Naive thymus-derived CD4-positive, alpha-beta T cell (primary cell): ENCODE data around the gene ITGB2. TPM values are rescaled to one million over a fixed set of nuclear protein-coding genes. Genes with fewer than 3 reads are reported as not detected.
"Not testable (repeated sequence)": the region's sequence is repeated elsewhere in the genome, so short reads cannot be mapped to it uniquely, and the experiment has no call there.

ENCODE experiments used
- ATAC-seq: fragments of 150-1000 bp; cut with Tn5 transposase; 2 replicates; pipeline ENCODE4 v1.10.0; 2021; ENCODE audit warnings: mild to moderate bottlenecking, moderate library complexity
- CTCF ChIA-PET: fragments of 350-600 bp; sonication (Branson Sonifier 250); formaldehyde crosslinking; loops from one replicate; lab custom pipeline; 2021; ENCODE audit warnings: antibody characterized with exemption; lab: Charles Lee
- POLR2A ChIA-PET: fragments of 350-600 bp; sonication (Branson Sonifier 250); formaldehyde crosslinking; loops from one replicate; lab custom pipeline; 2021; ENCODE audit warnings: antibody characterized with exemption, inconsistent platforms; lab: Charles Lee
- DNase-seq, 9 donors: peaks; one replicate each; pipeline versions ENCODE4 v3.0.0 to v3.0.0-alpha.2; 2020 to 2022; ENCODE audit warnings: mixed read lengths in 1 of 9
- H3K27ac ChIP-seq: one replicate; pipeline ENCODE4 v1.7.0; 2013; ENCODE audit warnings: mild to moderate bottlenecking, low read depth, low read length, moderate library complexity
- H3K27me3 ChIP-seq, 2 donors: one replicate each; pipeline ENCODE4 v1.7.0; 2013; ENCODE audit warnings: low read length in 2 of 2, mild to moderate bottlenecking in 2 of 2, moderate library complexity in 2 of 2; ENCODE audit not compliant: control insufficient read depth in 2 of 2, insufficient read depth in 2 of 2
- H3K36me3 ChIP-seq, 3 experiments: 1 replicate in 2 of 3; 2 replicates in 1 of 3; pipeline ENCODE4 v1.7.0; 2013; ENCODE audit warnings: low read length in 3 of 3, mild to moderate bottlenecking in 3 of 3, moderate library complexity in 1 of 3; ENCODE audit not compliant: insufficient read depth in 3 of 3, control insufficient read depth in 2 of 3
- H3K4me1 ChIP-seq, 2 donors: one replicate each; pipeline ENCODE4 v1.7.0; 2013; ENCODE audit warnings: low read length in 2 of 2, mild to moderate bottlenecking in 2 of 2, moderate library complexity in 1 of 2; ENCODE audit not compliant: control insufficient read depth in 2 of 2, insufficient read depth in 2 of 2
- H3K4me3 ChIP-seq: 2 replicates; pipeline ENCODE4 v1.7.0; 2013; ENCODE audit warnings: mild to moderate bottlenecking, low read length
- H3K9me3 ChIP-seq, 3 experiments: 1 replicate in 2 of 3; 2 replicates in 1 of 3; pipeline ENCODE4 v1.7.0; 2013; ENCODE audit warnings: low read length in 3 of 3; ENCODE audit not compliant: control insufficient read depth in 2 of 3
- H3K27ac Mint-ChIP-seq, 9 donors: one replicate each; pipeline ENCODE4 v1.8.0; 2020 to 2022; ENCODE audit warnings: mixed read lengths in 9 of 9, mild to moderate bottlenecking in 8 of 9, moderate library complexity in 5 of 9, inconsistent platforms in 2 of 9
- H3K27me3 Mint-ChIP-seq, 5 donors: one replicate each; pipeline ENCODE4 v1.8.0; 2021 to 2022; ENCODE audit warnings: mixed read lengths in 5 of 5, mild to moderate bottlenecking in 1 of 5
- H3K36me3 Mint-ChIP-seq, 5 donors: one replicate each; pipeline ENCODE4 v1.8.0; 2020 to 2022; ENCODE audit warnings: mixed read lengths in 5 of 5, mild to moderate bottlenecking in 3 of 5, inconsistent platforms in 1 of 5
- H3K4me1 Mint-ChIP-seq, 7 donors: one replicate each; pipeline ENCODE4 v1.8.0; 2020 to 2022; ENCODE audit warnings: mixed read lengths in 7 of 7, mild to moderate bottlenecking in 3 of 7, inconsistent platforms in 1 of 7
- H3K4me3 Mint-ChIP-seq, 10 donors: one replicate each; pipeline ENCODE4 v1.8.0; 2020 to 2022; ENCODE audit warnings: mild to moderate bottlenecking in 10 of 10, mixed read lengths in 10 of 10, moderate library complexity in 6 of 10, inconsistent platforms in 2 of 10
- H3K9me3 Mint-ChIP-seq, 11 donors: one replicate each; pipeline ENCODE4 v1.8.0; 2020 to 2022; ENCODE audit warnings: mixed read lengths in 11 of 11, mild to moderate bottlenecking in 4 of 11, inconsistent platforms in 1 of 11, moderate library complexity in 1 of 11
- intact Hi-C, 2 donors: fragments of 100-400 bp; cut with micrococcal nuclease; formaldehyde crosslinking; loops; one replicate each; pipeline ENCODE4 v1.15.1; 2023
- polyA plus RNA-seq, 2 donors: library from polyadenylated mRNA; unstranded; fragments of 300-500 nt; fragmentation: Illumina TruSeq; gene quantifications; one replicate each; pipeline ENCODE4 v1.2.3, GENCODE V29; 2021
- total RNA-seq, 6 experiments: library from RNA in 5 of 6; stranded (reverse) in 5 of 6; gene quantifications; 1 replicate in 5 of 6; 2 replicates in 1 of 6; pipeline ENCODE4 v1.2.3 and lab custom pipeline; 2021 to 2026

Gene ITGB2
- total and polyA plus RNA-seq, 7 experiments from 2014 or later, result 280 to 877 (median 459) TPM

- ATAC-seq, result no peak
- intact Hi-C loops, result loop anchor here (1.0 to 10.0 kb wide), 7 partner anchors 9 to 1065 kb away; partner anchors contain the start of genes AGPAT3 (in 1 of the 2), KRTAP12-3 (in 1 of the 2), PTTG1IP (in 1 of the 2) and TRAPPC10 (in 1 of the 2)
- Histone ChIP-seq H3K4me3 (peak overlapping the region; percentile 86), H3K4me1 (peaks cover 46 to 48% of the 10 kb centered on the region in 2 donors), H3K36me3 (peaks cover 0 to 5% (median 0%) of the 10 kb centered on the region in 3 experiments), H3K27ac (peak overlapping the region; percentile 79), H3K9me3 (no peaks in the 10 kb centered on the region), H3K27me3 (no peaks in the 10 kb centered on the region)
- no peak for DNase-seq
- Mint-ChIP-seq H3K4me3 (peak overlapping the region; percentile 88 to 97 (median 91)), H3K4me1 (peaks cover 47 to 64% (median 58%) of the 10 kb centered on the region in 7 donors), H3K27me3 (no peaks in the 10 kb centered on the region), H3K36me3 (peaks cover 0 to 12% (median 0%) of the 10 kb centered on the region in 5 donors), H3K27ac (peak overlapping the region; percentile 72 to 95 (median 93)), H3K9me3 (no peaks in the 10 kb centered on the region)
- ChIA-PET POLR2A (interaction anchor here (0.7 to 12.9 kb wide), 7 partner anchors 17 to 158 kb away, joined by 3 to 569 read pairs (median 21); partner anchors contain the start of genes ITGB2, PTTG1IP and UBE2G2), CTCF (interaction anchor here (0.7 to 4.8 kb wide), 6 partner anchors 12 to 191 kb away, joined by 4 to 44 read pairs (median 16); partner anchors contain the start of gene UBE2G2)
Measured at GRCh38 chr21:44929799-44930542, 9.3 kb upstream of the ITGB2 start.

- Mint-ChIP-seq H3K9me3 (peaks cover 0 to 1% (median 0%) of the 10 kb centered on the region in 11 donors), H3K27me3 (no peaks in the 10 kb centered on the region), H3K27ac (peak overlapping the region; percentile 72 to 95 (median 93)), H3K36me3 (peaks cover 0 to 11% (median 0%) of the 10 kb centered on the region in 5 donors), H3K4me3 (peak overlapping the region; percentile 73 to 97 (median 90)), H3K4me1 (peaks cover 53 to 71% (median 64%) of the 10 kb centered on the region in 7 donors)
- CTCF ChIA-PET, result interaction anchor here (0.8 to 4.8 kb wide), 5 partner anchors 9 to 209 kb away, joined by 3 to 44 read pairs (median 7); partner anchors contain the start of gene ITGB2
- no peak for DNase-seq
- Histone ChIP-seq H3K27ac (peak overlapping the region; percentile 79), H3K36me3 (peaks cover 0 to 5% (median 0%) of the 10 kb centered on the region in 3 experiments), H3K9me3 (no peaks in the 10 kb centered on the region), H3K27me3 (no peaks in the 10 kb centered on the region), H3K4me3 (peak overlapping the region; percentile 100), H3K4me1 (peaks cover 52 to 54% of the 10 kb centered on the region in 2 donors)
- POLR2A ChIA-PET, result interaction anchor here (0.8 to 12.9 kb wide), 5 partner anchors 16 to 55 kb away, joined by 4 to 569 read pairs (median 52); partner anchors contain the start of genes ITGB2 and PTTG1IP
- intact Hi-C loops, result loop anchor here (5.0 to 10.0 kb wide), 5 partner anchors 57 to 1065 kb away; partner anchors contain the start of genes AGPAT3 (in 1 of the 2), KRTAP12-3 (in 1 of the 2) and PTTG1IP (in 1 of the 2)
- ATAC-seq, result no peak
Measured at GRCh38 chr21:44929242-44929798, 8.6 kb upstream of the ITGB2 start.

GRCh38 chr21:44928500-44929241 is 8.0 kb upstream of the ITGB2 start:
- H3K27ac Mint-ChIP-seq, result peak overlapping the region; percentile 86 to 98 (median 95)
- peaks cover 0 to 15% (median 0%) of the 10 kb centered on the region in 5 donors for H3K36me3 Mint-ChIP-seq
- intact Hi-C loops, result loop anchor here (5.0 to 10.0 kb wide), 5 partner anchors 56 to 1064 kb away; partner anchors contain the start of genes AGPAT3 (in 1 of the 2), KRTAP12-3 (in 1 of the 2) and PTTG1IP (in 1 of the 2)
- H3K4me3 Mint-ChIP-seq, result peak overlapping the region; percentile 88 to 97 (median 93)
- Histone ChIP-seq H3K27ac (peak overlapping the region; percentile 79), H3K4me1 (peaks cover 56 to 59% of the 10 kb centered on the region in 2 donors), H3K4me3 (peak overlapping the region; percentile 100)
- not testable (repeated sequence) for H3K27me3 ChIP-seq, H3K36me3 ChIP-seq, H3K27me3 Mint-ChIP-seq, H3K9me3 ChIP-seq, ATAC-seq, H3K9me3 Mint-ChIP-seq, DNase-seq
- peaks cover 60 to 77% (median 71%) of the 10 kb centered on the region in 7 donors for H3K4me1 Mint-ChIP-seq
- POLR2A ChIA-PET, result interaction anchor here (0.6 to 12.9 kb wide), 9 partner anchors 12 to 1952 kb away, joined by 3 to 569 read pairs (median 10); partner anchors contain the start of genes ITGB2, PTTG1IP and SLX9
- CTCF ChIA-PET, result interaction anchor here (0.8 to 4.8 kb wide), 6 partner anchors 8 to 209 kb away, joined by 3 to 44 read pairs (median 6); partner anchors contain the start of gene ITGB2

- no peaks in the 10 kb centered on the region for H3K27me3 ChIP-seq
- Mint-ChIP-seq H3K4me1 (peaks cover 65 to 82% (median 78%) of the 10 kb centered on the region in 7 donors), H3K4me3 (peak overlapping the region; percentile 86 to 97 (median 93)), H3K36me3 (peaks cover 0 to 19% (median 0%) of the 10 kb centered on the region in 5 donors), H3K27me3 (no peaks in the 10 kb centered on the region), H3K9me3 (peaks cover 0 to 5% (median 0%) of the 10 kb centered on the region in 11 donors), H3K27ac (peak overlapping the region; percentile 86 to 98 (median 95))
- peak; percentile 43 to 95 (median 85) for DNase-seq
- H3K9me3 ChIP-seq, result no peaks in the 10 kb centered on the region
- peaks cover 54 to 62% of the 10 kb centered on the region in 2 donors for H3K4me1 ChIP-seq
- peak overlapping the region; percentile 79 for H3K27ac ChIP-seq
- peak; percentile 84 for ATAC-seq
- CTCF ChIA-PET, result interaction anchor here (0.6 to 4.8 kb wide), 13 partner anchors 9 to 237 kb away, joined by 3 to 44 read pairs (median 5); no protein-coding TSS in a partner anchor
- H3K36me3 ChIP-seq, result peaks cover 0 to 5% (median 0%) of the 10 kb centered on the region in 3 experiments
- intact Hi-C loops, result loop anchor here (1.0 to 10.0 kb wide), 12 partner anchors 11 to 1063 kb away; partner anchors contain the start of genes AGPAT3 (in 1 of the 2), KRTAP12-3 (in 1 of the 2) and PTTG1IP (in 1 of the 2)
- peak overlapping the region; percentile 100 for H3K4me3 ChIP-seq
- POLR2A ChIA-PET, result interaction anchor here (0.6 to 12.9 kb wide), 16 partner anchors 8 to 1951 kb away, joined by 3 to 569 read pairs (median 4); partner anchors contain the start of genes ITGB2, KRTAP12-3, PTTG1IP and SLX9
Measured at GRCh38 chr21:44927587-44928461, 7.1 kb upstream of the ITGB2 start.

- ChIA-PET CTCF (interaction anchor here (0.6 to 4.8 kb wide), 14 partner anchors 8 to 411 kb away, joined by 3 to 44 read pairs (median 4); no protein-coding TSS in a partner anchor), POLR2A (interaction anchor here (1.0 to 12.9 kb wide), 13 partner anchors 8 to 270 kb away, joined by 3 to 569 read pairs (median 7); partner anchors contain the start of genes ITGB2, KRTAP12-3, PTTG1IP and SLX9)
- Mint-ChIP-seq H3K36me3 (peaks cover 0 to 20% (median 0%) of the 10 kb centered on the region in 5 donors), H3K27me3 (no peaks in the 10 kb centered on the region), H3K27ac (peak overlapping the region; percentile 86 to 98 (median 95)), H3K4me3 (peak overlapping the region; percentile 86 to 97 (median 94)), H3K9me3 (peaks cover 0 to 5% (median 0%) of the 10 kb centered on the region in 11 donors), H3K4me1 (peaks cover 65 to 87% (median 81%) of the 10 kb centered on the region in 7 donors)
- ATAC-seq (no peak), DNase-seq (no peak)
- peak overlapping the region; percentile 79 for H3K27ac ChIP-seq
- no peaks in the 10 kb centered on the region for H3K9me3 ChIP-seq
- H3K4me1 ChIP-seq, result peaks cover 52 to 66% of the 10 kb centered on the region in 2 donors
- no peaks in the 10 kb centered on the region for H3K27me3 ChIP-seq
- intact Hi-C loops, result loop anchor here (1.0 to 10.0 kb wide), 12 partner anchors 12 to 1062 kb away; partner anchors contain the start of genes AGPAT3 (in 1 of the 2), KRTAP12-3 (in 1 of the 2) and PTTG1IP (in 1 of the 2)
- H3K36me3 ChIP-seq, result peaks cover 0 to 5% (median 0%) of the 10 kb centered on the region in 3 experiments
- peak overlapping the region; percentile 100 for H3K4me3 ChIP-seq
Measured at GRCh38 chr21:44927259-44927586, 6.5 kb upstream of the ITGB2 start.
